NCI-H2029 (cell line): ENCODE results near the gene HCK.
A peak's percentile ranks its signal among the peaks of the same experiment; 100 is the strongest.

ENCODE experiments used
- DNase-seq: peaks from one replicate; lab custom pipeline; 2025; lab: John Stamatoyannopoulos, UW

The HCK gene

GRCh38 chr20:32052090-32052777 lies at the start of gene HCK:
TSS of gene HCK (plus strand) at chr20:32052242.
- no peak for DNase-seq

GRCh38 chr20:32003325-32003724 lies 48.7 kb upstream of the HCK start:
- no peak for DNase-seq

- DNase-seq = no peak
Measured at GRCh38 chr20:32004963-32005362, 47.1 kb upstream of the HCK start.

- no peak for DNase-seq
Measured at GRCh38 chr20:32006053-32006452, 46.0 kb upstream of the HCK start.

- peak; percentile 45 for DNase-seq
Measured at GRCh38 chr20:32006841-32007786, 44.9 kb upstream of the HCK start.

GRCh38 chr20:32007787-32008616 lies 44.0 kb upstream of the HCK start:
- peak; percentile 11 for DNase-seq

- DNase-seq = no peak
Measured at GRCh38 chr20:32009564-32009963, 42.5 kb upstream of the HCK start.

GRCh38 chr20:32010101-32010500 lies 41.9 kb upstream of the HCK start, which contains the start of gene CCM2L:
TSS of gene CCM2L (plus strand) at chr20:32010438. CDS start at chr20:32010455, 17 bp downstream.
- DNase-seq = no peak

- DNase-seq = no peak
Measured at GRCh38 chr20:32010666-32011065, 41.4 kb upstream of the HCK start.

GRCh38 chr20:32012159-32012688 lies 39.8 kb upstream of the HCK start:
- no peak for DNase-seq

- DNase-seq = no peak
Measured at GRCh38 chr20:32013326-32013725, 38.7 kb upstream of the HCK start.

- DNase-seq = peak; percentile 86
Measured at GRCh38 chr20:32017711-32018251, 34.3 kb upstream of the HCK start.

GRCh38 chr20:32018269-32019155 lies 33.5 kb upstream of the HCK start:
- DNase-seq = peak; percentile 82

- peak; percentile 37 for DNase-seq
Measured at GRCh38 chr20:32019156-32019510, 32.9 kb upstream of the HCK start.

GRCh38 chr20:32019563-32020463 lies 32.2 kb upstream of the HCK start:
- no peak for DNase-seq

- DNase-seq = no peak
Measured at GRCh38 chr20:32021091-32021490, 31.0 kb upstream of the HCK start.

- DNase-seq = no peak
Measured at GRCh38 chr20:32024683-32025295, 27.3 kb upstream of the HCK start.

GRCh38 chr20:32027643-32028042 lies 24.4 kb upstream of the HCK start:
- no peak for DNase-seq
